ENCODE measurements around the gene TFDP1.
"Not testable (repeated sequence)": the region's sequence is repeated elsewhere in the genome, so short reads cannot be mapped to it uniquely, and the experiment has no call there.

DNA sequence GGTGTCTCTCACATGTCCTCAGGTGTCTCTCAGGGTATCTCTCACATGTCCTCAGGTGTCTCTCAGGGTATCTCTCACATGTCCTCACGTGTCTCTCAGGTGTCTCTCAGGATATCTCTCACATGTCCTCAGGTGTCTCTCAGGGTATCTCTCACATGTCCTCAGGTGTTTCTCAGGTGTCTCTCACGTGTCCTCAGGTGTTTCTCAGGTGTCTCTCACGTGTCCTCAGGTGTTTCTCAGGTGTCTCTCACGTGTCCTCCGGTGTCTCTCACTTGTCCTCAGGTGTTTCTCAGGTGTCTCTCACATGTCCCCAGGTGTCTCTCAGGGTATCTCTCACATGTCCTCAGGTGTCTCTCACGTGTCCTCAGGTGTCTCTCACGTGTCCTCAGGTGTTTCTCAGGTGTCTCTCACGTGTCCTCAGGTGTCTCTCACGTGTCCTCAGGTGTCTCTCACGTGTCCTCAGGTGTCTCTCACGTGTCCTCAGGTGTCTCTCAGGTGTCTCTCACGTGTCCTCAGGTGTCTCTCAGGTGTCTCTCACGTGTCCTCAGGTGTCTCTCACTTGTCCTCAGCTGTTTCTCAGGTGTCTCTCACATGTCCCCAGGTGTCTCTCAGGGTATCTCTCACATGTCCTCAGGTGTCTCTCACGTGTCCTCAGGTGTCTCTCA lies 40.2 kb downstream of the TFDP1 start:
- TF ChIP-seq, protein P1, sequence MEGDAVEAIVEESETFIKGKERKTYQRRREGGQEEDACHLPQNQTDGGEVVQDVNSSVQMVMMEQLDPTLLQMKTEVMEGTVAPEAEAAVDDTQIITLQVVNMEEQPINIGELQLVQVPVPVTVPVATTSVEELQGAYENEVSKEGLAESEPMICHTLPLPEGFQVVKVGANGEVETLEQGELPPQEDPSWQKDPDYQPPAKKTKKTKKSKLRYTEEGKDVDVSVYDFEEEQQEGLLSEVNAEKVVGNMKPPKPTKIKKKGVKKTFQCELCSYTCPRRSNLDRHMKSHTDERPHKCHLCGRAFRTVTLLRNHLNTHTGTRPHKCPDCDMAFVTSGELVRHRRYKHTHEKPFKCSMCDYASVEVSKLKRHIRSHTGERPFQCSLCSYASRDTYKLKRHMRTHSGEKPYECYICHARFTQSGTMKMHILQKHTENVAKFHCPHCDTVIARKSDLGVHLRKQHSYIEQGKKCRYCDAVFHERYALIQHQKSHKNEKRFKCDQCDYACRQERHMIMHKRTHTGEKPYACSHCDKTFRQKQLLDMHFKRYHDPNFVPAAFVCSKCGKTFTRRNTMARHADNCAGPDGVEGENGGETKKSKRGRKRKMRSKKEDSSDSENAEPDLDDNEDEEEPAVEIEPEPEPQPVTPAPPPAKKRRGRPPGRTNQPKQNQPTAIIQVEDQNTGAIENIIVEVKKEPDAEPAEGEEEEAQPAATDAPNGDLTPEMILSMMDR (conservative IDR thresholded peaks at IDR 0.05 in 1 of 2, IDR thresholded peaks at IDR 0.05 in 1 of 2; ENCODE audit: low read depth in 1 of 2, low read length in 2 of 2): not testable (repeated sequence)
- not testable (repeated sequence) for TF ChIP-seq EZH2 (IDR thresholded peaks at IDR 0.05; ENCODE audit: low read length, missing control alignments)

Data from fibroblast of lung (primary cell).